ENCODE measurements around the gene ITIH5.
"Not testable (repeated sequence)": the region's sequence is repeated elsewhere in the genome, so short reads cannot be mapped to it uniquely, and the experiment has no call there.

The ITIH5 gene

GRCh38 chr10:7689591-7689990, 22.8 kb upstream of the ITIH5 start:
- FAIRE-seq, result no peak
- DNase-seq (ENCODE audit: low spot score), result no peak

- peak; percentile 81 for DNase-seq (ENCODE audit: low spot score)
- peak; percentile 82 for FAIRE-seq
Observed at GRCh38 chr10:7687228-7687907, 20.6 kb upstream of the ITIH5 start.

- DNase-seq (ENCODE audit: low spot score) (no peak), FAIRE-seq (no peak)
Observed at GRCh38 chr10:7686351-7687171, 19.8 kb upstream of the ITIH5 start.

- DNase-seq (ENCODE audit: low spot score); FAIRE-seq: not testable (repeated sequence)
Observed at GRCh38 chr10:7680078-7680477, 13.3 kb upstream of the ITIH5 start.

GRCh38 chr10:7679256-7679655, 12.5 kb upstream of the ITIH5 start:
- DNase-seq (ENCODE audit: low spot score) (no peak), FAIRE-seq (no peak)

GRCh38 chr10:7672341-7673134, 5.8 kb upstream of the ITIH5 start:
- FAIRE-seq, result no peak
- DNase-seq (ENCODE audit: low spot score), result no peak

GRCh38 chr10:7670157-7670556, 3.4 kb upstream of the ITIH5 start:
- no peak for DNase-seq (ENCODE audit: low spot score)
- no peak for FAIRE-seq

GRCh38 chr10:7667262-7668141, 736 bp upstream of the ITIH5 start:
- FAIRE-seq (no peak), DNase-seq (ENCODE audit: low spot score) (no peak)

GRCh38 chr10:7665767-7666166, 999 bp downstream of the ITIH5 start:
- DNase-seq (ENCODE audit: low spot score) (no peak), FAIRE-seq (no peak)

GRCh38 chr10:7664707-7665106, 2.1 kb downstream of the ITIH5 start:
- DNase-seq (ENCODE audit: low spot score) (no peak), FAIRE-seq (no peak)

- FAIRE-seq (no peak), DNase-seq (ENCODE audit: low spot score) (no peak)
Observed at GRCh38 chr10:7662522-7662921, 4.2 kb downstream of the ITIH5 start.

- FAIRE-seq (no peak), DNase-seq (ENCODE audit: low spot score) (no peak)
Observed at GRCh38 chr10:7659560-7659959, 7.2 kb downstream of the ITIH5 start.

- FAIRE-seq (no peak), DNase-seq (ENCODE audit: low spot score) (no peak)
Observed at GRCh38 chr10:7657552-7657951, 9.2 kb downstream of the ITIH5 start.

GRCh38 chr10:7657079-7657478, 9.7 kb downstream of the ITIH5 start:
- FAIRE-seq; DNase-seq (ENCODE audit: low spot score): not testable (repeated sequence)

GRCh38 chr10:7651853-7652470, 14.8 kb downstream of the ITIH5 start:
- FAIRE-seq, result no peak
- DNase-seq (ENCODE audit: low spot score), result no peak

- no peak for FAIRE-seq
- peak; percentile 53 for DNase-seq (ENCODE audit: low spot score)
Observed at GRCh38 chr10:7649673-7650300, 17.0 kb downstream of the ITIH5 start.

- FAIRE-seq (no peak), DNase-seq (ENCODE audit: low spot score) (no peak)
Observed at GRCh38 chr10:7647062-7647664, 19.6 kb downstream of the ITIH5 start.

GRCh38 chr10:7642491-7643011, 24.2 kb downstream of the ITIH5 start:
- DNase-seq (ENCODE audit: low spot score), result no peak
- no peak for FAIRE-seq

GRCh38 chr10:7635408-7636125, 31.2 kb downstream of the ITIH5 start:
- DNase-seq (ENCODE audit: low spot score), result no peak
- FAIRE-seq, result no peak

Data from urothelium cell line (cell line).